HepG2 (cell line): Measurements from ENCODE around the gene SIRPA. TPM values are rescaled to one million over a fixed set of nuclear protein-coding genes. Genes with fewer than 3 reads are reported as not detected.
A peak's percentile ranks its signal among the peaks of the same experiment; 100 is the strongest.

ENCODE experiments used
- ATF1 ChIP-seq: IDR thresholded peaks from 2 replicates; pipeline ENCODE4 v1.6.1; 2016; ENCODE audit warnings: mild to moderate bottlenecking, control low read depth
- CHCHD3 ChIP-seq: sonication (generic); formaldehyde crosslinking; IDR thresholded peaks from 2 replicates; pipeline ENCODE4 v1.8.0; 2022; ENCODE audit warnings: mild to moderate bottlenecking, missing genetic modification reagents, moderate library complexity
- FOXP1 ChIP-seq, 2 experiments: fragments of 450-650 bp in 1 of 2; IDR thresholded peaks; 2 replicates each; pipeline ENCODE4 v1.6.1; 2017 to 2018; ENCODE audit warnings: antibody characterized with exemption in 1 of 2
- HNRNPLL ChIP-seq: fragments of 200-400 bp; formaldehyde crosslinking; IDR thresholded peaks from 2 replicates; pipeline ENCODE4 v1.6.1; 2017; ENCODE audit warnings: mild to moderate bottlenecking, low read depth, low read length; ENCODE audit not compliant: poor library complexity, severe bottlenecking
- NFE2L1 ChIP-seq: sonication (generic); formaldehyde crosslinking; IDR thresholded peaks from 2 replicates; pipeline ENCODE4 v1.4.0; 2020; ENCODE audit warnings: missing genetic modification reagents, mild to moderate bottlenecking, borderline replicate concordance
- NFIB ChIP-seq: sonication (generic); formaldehyde crosslinking; IDR thresholded peaks from 2 replicates; pipeline ENCODE4 v1.9.0; 2021; ENCODE audit warnings: missing genetic modification reagents, mild to moderate bottlenecking, borderline replicate concordance
- NRL ChIP-seq: sonication (generic); formaldehyde crosslinking; IDR thresholded peaks from 2 replicates; pipeline ENCODE4 v1.5.0; 2020; ENCODE audit warnings: missing genetic modification reagents, mild to moderate bottlenecking, moderate library complexity, borderline replicate concordance
- PHF21A ChIP-seq: sonication (generic); formaldehyde crosslinking; IDR thresholded peaks from 2 replicates; pipeline ENCODE4 v1.5.0; 2020; ENCODE audit warnings: mild to moderate bottlenecking, missing genetic modification reagents
- RARA ChIP-seq: IDR thresholded peaks from 2 replicates; pipeline ENCODE4 v1.6.1; 2016; ENCODE audit warnings: missing genetic modification reagents, missing compliant biosample characterization
- RARG ChIP-seq: sonication (generic); formaldehyde crosslinking; IDR thresholded peaks from 2 replicates; pipeline ENCODE4 v1.4.0; 2020; ENCODE audit warnings: low read depth, mild to moderate bottlenecking, missing genetic modification reagents
- RELA ChIP-seq: sonication (generic); formaldehyde crosslinking; IDR thresholded peaks from 2 replicates; pipeline ENCODE4 v1.4.0; 2020; ENCODE audit warnings: missing genetic modification reagents
- RFX1 ChIP-seq: fragments of 450-650 bp; IDR thresholded peaks from 2 replicates; pipeline ENCODE4 v1.6.1; 2017
- RFXANK ChIP-seq: IDR thresholded peaks from 2 replicates; pipeline ENCODE4 v1.6.1; 2016
- SCMH1 ChIP-seq: sonication (generic); formaldehyde crosslinking; IDR thresholded peaks from 2 replicates; pipeline ENCODE4 v1.9.0; 2021; ENCODE audit warnings: missing genetic modification reagents, mild to moderate bottlenecking, borderline replicate concordance
- USF2 ChIP-seq, 2 experiments: sonication (generic) in 1 of 2; formaldehyde crosslinking in 1 of 2; IDR thresholded peaks; 2 replicates each; pipeline versions ENCODE4 v1.5.1 to v1.6.1; 2011 to 2020; ENCODE audit warnings: borderline replicate concordance in 1 of 2, low read depth in 1 of 2, low read length in 1 of 2, mild to moderate bottlenecking in 1 of 2, missing genetic modification reagents in 1 of 2, moderate library complexity in 1 of 2
- ZBTB39 ChIP-seq: sonication (generic); formaldehyde crosslinking; IDR thresholded peaks from 2 replicates; pipeline ENCODE4 v1.5.0; 2020; ENCODE audit warnings: missing genetic modification reagents
- ZNF12 ChIP-seq: sonication (generic); formaldehyde crosslinking; IDR thresholded peaks from 2 replicates; pipeline ENCODE4 v1.5.0; 2020; ENCODE audit warnings: missing genetic modification reagents
- ZNF326 ChIP-seq: sonication (generic); formaldehyde crosslinking; IDR thresholded peaks from 2 replicates; pipeline ENCODE4 v1.4.0; 2020; ENCODE audit warnings: missing genetic modification reagents, borderline replicate concordance
- ZNF563 ChIP-seq: sonication (generic); formaldehyde crosslinking; IDR thresholded peaks from 2 replicates; pipeline ENCODE4 v1.8.0; 2022; ENCODE audit warnings: mild to moderate bottlenecking, moderate library complexity, missing genetic modification reagents
- ZNF770 ChIP-seq: sonication (generic); formaldehyde crosslinking; IDR thresholded peaks from 2 replicates; pipeline ENCODE4 v1.5.0; 2020; ENCODE audit warnings: mild to moderate bottlenecking, missing genetic modification reagents
- ZNF878 ChIP-seq: sonication (generic); formaldehyde crosslinking; IDR thresholded peaks from 2 replicates; pipeline ENCODE4 v1.8.1; 2023; ENCODE audit warnings: mild to moderate bottlenecking, missing genetic modification reagents, moderate library complexity
- polyA plus RNA-seq, 8 experiments: library from polyadenylated mRNA; depleted of rRNA in 3 of 8; stranded (reverse) in 7 of 8; unstranded in 1 of 8; fragments of >200 nt; fragmentation: Illumina TruSeq in 4 of 8; extraction: Trizol in 4 of 8; gene quantifications; 2 replicates each; pipeline versions ENCODE4 v1.2.1 to v1.2.3, GENCODE V29; 2011 to 2016; ENCODE audit warnings: low read depth in 4 of 8, missing spikeins in 1 of 8, mixed read lengths in 1 of 8; ENCODE audit not compliant: insufficient read depth in 1 of 8
- total RNA-seq, 5 experiments: library from RNA; depleted of rRNA; stranded (reverse); fragments of >200 nt; fragmentation: Illumina TruSeq; extraction: Trizol; gene quantifications; 2 replicates each; pipeline ENCODE4 v1.2.3, GENCODE V29; 2016; ENCODE audit warnings: low read depth in 1 of 5
- TF ChIP-seq, protein P1 (sequence below): sonication (generic); formaldehyde crosslinking; IDR thresholded peaks from 2 replicates; pipeline ENCODE4 v1.8.1; 2023; ENCODE audit warnings: mild to moderate bottlenecking, inconsistent platforms, moderate library complexity, missing genetic modification reagents, borderline replicate concordance

Gene SIRPA
- total and polyA plus RNA-seq, 2 of the 13 experiments (the other 11 are each of a cell fraction or from before 2014, with no cell fraction given): 7.2 to 17.6 TPM

DNA sequence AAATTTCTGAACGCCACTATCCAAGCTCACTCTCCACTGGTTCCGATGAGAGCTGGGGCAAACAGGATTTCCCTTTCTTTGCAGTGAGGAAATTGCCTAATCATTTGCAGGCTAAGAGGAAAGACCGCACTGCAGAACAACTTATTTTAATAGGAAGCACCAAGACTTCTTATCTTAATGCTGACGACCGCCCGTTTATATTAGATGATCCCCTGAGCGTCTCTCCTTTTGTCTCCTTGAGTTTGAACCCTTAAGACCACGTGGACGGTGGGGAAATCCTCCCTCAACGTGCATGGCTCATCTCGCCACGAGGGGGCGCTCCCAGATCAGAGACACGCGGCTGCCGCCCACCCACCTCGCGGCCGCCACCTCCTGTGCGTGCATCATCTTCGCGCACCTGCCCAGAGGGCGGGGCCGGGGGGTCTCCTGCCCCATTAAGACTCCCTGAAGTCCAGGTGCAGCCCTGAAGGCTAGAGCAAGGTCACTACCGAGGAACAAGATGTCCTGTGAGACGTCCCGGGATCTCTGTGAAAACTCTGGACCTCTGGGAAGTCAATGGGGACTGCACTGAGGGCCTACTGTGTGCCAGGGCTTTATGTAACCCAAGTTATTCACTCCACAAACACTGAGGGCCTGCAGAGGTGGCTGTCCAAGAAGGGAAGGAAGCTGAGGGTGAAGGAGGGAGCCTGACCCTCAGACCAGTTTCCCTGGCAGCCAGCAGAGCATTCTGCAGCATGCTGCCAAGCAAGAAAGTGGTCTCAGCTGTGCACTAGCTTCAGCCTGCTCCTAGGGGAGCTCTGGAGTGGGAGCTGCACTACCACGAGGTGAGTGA, 70.5 kb downstream of the SIRPA start (continued):
- TF ChIP-seq FOXP1 (IDR thresholded peaks at IDR 0.05) (no peak), FOXP1 (CRISPR knock-in tag; IDR thresholded peaks at IDR 0.05) (no peak), NFE2L1 (no peak), USF2 (IDR thresholded peaks at IDR 0.05; ENCODE audit: low read depth, low read length) (peak; percentile 60), USF2 (CRISPR knock-in tag; IDR thresholded peaks at IDR 0.05; ENCODE audit: borderline replicate concordance) (peak; percentile 70; the same call in 1 of the 2 replicates), ATF1 (CRISPR knock-in tag) (no peak), RARG (CRISPR knock-in tag) (no peak), ZBTB39 (no peak), ZNF770 (no peak), ZNF878 (no peak; the same call in 1 of the 2 replicates), NFIB (CRISPR knock-in tag) (no peak), NRL (peak; percentile 74; the same call in 1 of the 2 replicates), RFXANK (CRISPR knock-in tag) (no peak), ZNF326 (CRISPR knock-in tag) (no peak), RELA (peak; percentile 70; the same call in 1 of the 2 replicates), HNRNPLL (peak; percentile 61), RFX1 (no peak), SCMH1 (CRISPR knock-in tag) (no peak), RARA (CRISPR knock-in tag) (no peak), ZNF12 (CRISPR knock-in tag) (no peak), PHF21A (CRISPR knock-in tag) (no peak; the same call in 1 of the 2 replicates), CHCHD3 (CRISPR knock-in tag) (no peak), ZNF563 (CRISPR knock-in tag) (no peak)
- TF ChIP-seq, protein P1, sequence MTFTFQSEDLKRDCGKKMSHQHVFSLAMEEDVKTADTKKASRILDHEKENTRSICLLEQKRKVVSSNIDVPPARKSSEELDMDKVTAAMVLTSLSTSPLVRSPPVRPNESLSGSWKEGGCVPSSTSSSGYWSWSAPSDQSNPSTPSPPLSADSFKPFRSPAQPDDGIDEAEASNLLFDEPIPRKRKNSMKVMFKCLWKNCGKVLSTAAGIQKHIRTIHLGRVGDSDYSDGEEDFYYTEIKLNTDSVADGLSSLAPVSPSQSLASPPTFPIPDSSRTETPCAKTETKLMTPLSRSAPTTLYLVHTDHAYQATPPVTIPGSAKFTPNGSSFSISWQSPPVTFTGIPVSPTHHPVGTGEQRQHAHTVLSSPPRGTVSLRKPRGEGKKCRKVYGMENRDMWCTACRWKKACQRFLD: no peak
